Gastroesophageal sphincter (tissue), 4 donors: Measurements from ENCODE around the gene IL22RA1. TPM values are rescaled to one million over a fixed set of nuclear protein-coding genes. Genes with fewer than 3 reads are reported as not detected.

Experiments used
- ATAC-seq: fragments of 150-250 bp; one replicate; pipeline ENCODE4 v1.9.1; 2016; ENCODE audit warnings: mild to moderate bottlenecking, moderate library complexity
- H3K27ac ChIP-seq, 4 donors: fragments of 200-600 bp; sonication (generic) in 3 of 4; 1 replicate in 3 of 4; 2 replicates in 1 of 4; pipeline ENCODE4 v1.5.1; 2016 to 2019
- H3K27me3 ChIP-seq: fragments of 200-600 bp; sonication (generic); one replicate; pipeline ENCODE4 v1.5.1; 2019
- H3K36me3 ChIP-seq, 2 donors: fragments of 200-600 bp; sonication (generic); one replicate each; pipeline ENCODE4 v1.5.1; 2019; ENCODE audit warnings: control low read depth in 1 of 2
- H3K4me1 ChIP-seq, 3 donors: fragments of 200-600 bp; sonication (generic); 1 replicate in 2 of 3; 2 replicates in 1 of 3; pipeline ENCODE4 v1.5.1; 2016 to 2019; ENCODE audit warnings: control low read depth in 2 of 3
- H3K4me3 ChIP-seq, 2 donors: fragments of 200-600 bp; sonication (generic); one replicate each; pipeline ENCODE4 v1.5.1; 2019; ENCODE audit warnings: mild to moderate bottlenecking in 1 of 2, moderate library complexity in 1 of 2
- H3K9me3 ChIP-seq, 3 donors: fragments of 200-600 bp; sonication (generic); one replicate each; pipeline ENCODE4 v1.5.1; 2017 to 2019; ENCODE audit warnings: control low read depth in 2 of 3
- EP300 ChIP-seq: sonication (generic); formaldehyde crosslinking; IDR thresholded peaks from one replicate; pipeline ENCODE4 v1.6.1; 2017; ENCODE audit warnings: antibody characterized with exemption, mild to moderate bottlenecking
- POLR2A ChIP-seq, 2 donors: fragments of 450-650 bp; IDR thresholded peaks; one replicate each; pipeline ENCODE4 v1.6.1; 2017; ENCODE audit warnings: antibody characterized with exemption in 2 of 2, mild to moderate bottlenecking in 2 of 2, moderate library complexity in 1 of 2
- POLR2AphosphoS5 ChIP-seq: sonication (generic); formaldehyde crosslinking; IDR thresholded peaks from one replicate; pipeline ENCODE4 v1.6.1; 2017; ENCODE audit warnings: antibody characterized with exemption
- WGBS, 2 donors: methylation state at CpG; one replicate each; pipeline ENCODE4 v1.1.5; 2018; ENCODE audit warnings: low coverage in 1 of 2; 5-methylcytosine and 5-hydroxymethylcytosine counted together
- total RNA-seq, 4 donors: library from RNA; depleted of rRNA; stranded (reverse); fragments of >200 nt; gene quantifications; one replicate each; pipeline ENCODE4 v1.1.0, GENCODE V29; 2016
- TF ChIP-seq, protein P1 (sequence below), 4 experiments: fragments of 200-600 bp in 2 of 4; fragments of 450-650 bp in 2 of 4; sonication (generic) in 1 of 4; IDR thresholded peaks; one replicate each; pipeline ENCODE4 v1.5.1; 2017 to 2019; ENCODE audit warnings: antibody characterized with exemption in 4 of 4, mild to moderate bottlenecking in 2 of 4, moderate library complexity in 2 of 4

Gene IL22RA1
- total RNA-seq, 4 donors from 2014 or later, result 0.57 to 0.58 TPM; not detected in 2

DNA sequence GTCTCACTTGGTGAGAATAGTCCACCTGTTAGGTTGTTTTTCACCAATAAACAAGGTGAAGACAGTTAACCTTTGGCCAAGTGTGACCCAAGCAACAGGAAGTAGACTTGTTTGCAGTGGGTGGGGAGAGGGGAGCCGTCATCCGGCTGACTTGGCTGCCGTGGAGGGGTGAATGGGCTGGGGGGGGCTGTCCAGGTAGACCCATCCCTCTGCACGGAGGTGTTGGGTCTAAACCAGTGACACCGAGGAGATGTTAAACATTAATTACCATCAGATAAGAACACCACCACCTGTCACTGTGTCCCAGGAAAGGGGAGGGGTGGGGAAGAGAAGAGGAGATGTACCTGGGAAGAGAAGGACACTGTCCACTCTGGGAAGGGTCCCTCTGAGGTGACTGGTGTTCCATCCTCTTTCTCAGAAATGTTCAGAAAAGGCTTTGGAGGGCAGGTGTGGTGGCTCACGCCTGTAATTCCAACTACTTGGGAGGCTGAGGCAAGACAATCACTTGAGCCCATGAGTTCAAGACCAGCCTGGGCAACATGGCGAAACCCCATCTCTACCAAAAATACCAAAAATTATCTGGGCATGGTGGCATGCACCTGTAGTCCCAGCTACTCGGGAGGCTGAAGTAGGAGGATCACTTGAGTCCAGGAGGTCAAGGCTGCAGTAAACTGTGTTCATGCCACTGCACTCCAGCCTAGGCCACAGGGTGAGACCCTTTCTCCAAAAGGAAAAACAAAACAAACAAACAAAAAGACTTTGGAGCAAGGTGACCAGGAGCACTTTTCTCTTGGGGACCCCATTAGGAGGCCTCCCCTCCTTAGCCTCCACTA is 24.3 kb downstream of the IL22RA1 start:
- 40 to 100% methylated on average over 1 of the region's 8 CpGs for WGBS, 2 donors
- H3K4me3 ChIP-seq, result no peak overlapping the region
- peaks cover 6% of the 10 kb centered on the region for H3K27me3 ChIP-seq
- TF ChIP-seq EP300 (no peak), POLR2AphosphoS5 (no peak), POLR2A (IDR thresholded peaks at IDR 0.05) (no peak)
- TF ChIP-seq, protein P1, sequence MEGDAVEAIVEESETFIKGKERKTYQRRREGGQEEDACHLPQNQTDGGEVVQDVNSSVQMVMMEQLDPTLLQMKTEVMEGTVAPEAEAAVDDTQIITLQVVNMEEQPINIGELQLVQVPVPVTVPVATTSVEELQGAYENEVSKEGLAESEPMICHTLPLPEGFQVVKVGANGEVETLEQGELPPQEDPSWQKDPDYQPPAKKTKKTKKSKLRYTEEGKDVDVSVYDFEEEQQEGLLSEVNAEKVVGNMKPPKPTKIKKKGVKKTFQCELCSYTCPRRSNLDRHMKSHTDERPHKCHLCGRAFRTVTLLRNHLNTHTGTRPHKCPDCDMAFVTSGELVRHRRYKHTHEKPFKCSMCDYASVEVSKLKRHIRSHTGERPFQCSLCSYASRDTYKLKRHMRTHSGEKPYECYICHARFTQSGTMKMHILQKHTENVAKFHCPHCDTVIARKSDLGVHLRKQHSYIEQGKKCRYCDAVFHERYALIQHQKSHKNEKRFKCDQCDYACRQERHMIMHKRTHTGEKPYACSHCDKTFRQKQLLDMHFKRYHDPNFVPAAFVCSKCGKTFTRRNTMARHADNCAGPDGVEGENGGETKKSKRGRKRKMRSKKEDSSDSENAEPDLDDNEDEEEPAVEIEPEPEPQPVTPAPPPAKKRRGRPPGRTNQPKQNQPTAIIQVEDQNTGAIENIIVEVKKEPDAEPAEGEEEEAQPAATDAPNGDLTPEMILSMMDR (IDR thresholded peaks at IDR 0.05), result no peak
- H3K9me3 ChIP-seq, result no peaks in the 10 kb centered on the region
- ATAC-seq, result no peak
- peaks cover 0 to 14% (median 8%) of the 10 kb centered on the region in 3 donors for H3K4me1 ChIP-seq
- H3K36me3 ChIP-seq, result no peaks in the 10 kb centered on the region
- no peak overlapping the region for H3K27ac ChIP-seq

DNA sequence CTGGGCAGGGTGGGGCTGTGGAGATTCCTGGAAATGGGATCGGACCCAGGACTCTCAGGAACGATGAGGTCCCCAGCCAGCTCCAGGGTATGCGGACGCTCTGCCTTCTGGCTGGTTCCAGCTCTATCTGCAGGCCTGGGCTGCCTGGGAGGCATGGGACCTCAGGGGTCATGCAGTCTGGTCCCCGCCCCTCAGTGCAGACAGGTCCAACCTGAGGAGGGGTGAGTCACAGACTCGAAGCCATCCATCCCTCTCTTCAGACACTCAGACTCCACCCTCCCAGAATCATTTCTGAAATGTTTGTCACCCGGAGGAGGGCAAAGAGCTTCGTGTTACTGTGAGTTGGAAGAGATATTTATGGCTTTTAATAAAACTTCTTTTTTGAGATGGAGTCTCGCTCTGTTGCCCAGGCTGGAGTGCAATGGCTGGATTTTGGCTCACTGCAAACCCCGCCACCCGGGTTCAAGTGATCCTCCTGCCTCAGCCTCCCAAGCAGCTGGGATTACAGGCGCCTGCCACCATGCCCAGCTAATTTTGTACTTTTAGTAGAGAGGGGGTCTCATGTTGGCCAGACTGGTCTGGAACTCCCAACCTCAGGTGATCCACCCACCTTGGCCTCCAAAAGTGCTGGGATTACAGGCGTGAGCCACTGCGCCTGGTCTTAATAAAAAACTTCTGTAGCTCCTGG is 25.1 kb downstream of the IL22RA1 start:
- H3K9me3 ChIP-seq, result no peaks in the 10 kb centered on the region

DNA sequence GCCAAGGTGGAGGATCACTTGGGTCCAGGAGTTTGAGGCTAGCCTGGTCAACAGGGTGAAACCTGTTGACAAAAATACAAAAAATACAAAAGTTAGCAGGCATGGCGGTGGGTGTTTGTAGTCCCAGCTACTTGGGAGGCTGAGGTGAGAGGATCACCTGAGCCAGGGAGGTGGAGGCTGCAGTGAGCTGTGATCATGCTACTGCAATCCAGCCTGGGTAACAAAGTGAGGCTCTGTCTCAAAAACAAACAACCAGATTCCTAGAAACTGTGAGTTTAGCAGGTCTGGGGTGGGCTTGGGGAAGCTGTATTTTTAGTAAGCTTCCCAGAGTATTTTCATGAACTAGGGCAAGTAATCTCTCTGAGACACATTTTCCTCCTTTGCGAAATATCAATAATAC is 25.8 kb downstream of the IL22RA1 start:
- Histone ChIP-seq H3K36me3 (no peaks in the 10 kb centered on the region), H3K9me3 (no peaks in the 10 kb centered on the region), H3K4me3 (no peak overlapping the region), H3K27me3 (peaks cover 6% of the 10 kb centered on the region), H3K4me1 (peaks cover 0 to 21% (median 8%) of the 10 kb centered on the region in 3 donors), H3K27ac (no peak overlapping the region)
- no peak for ATAC-seq
- WGBS, 2 donors, result 79 to 88% methylated on average over 2 of the region's 2 CpGs
- TF ChIP-seq POLR2A (IDR thresholded peaks at IDR 0.05) (no peak), POLR2AphosphoS5 (no peak), EP300 (no peak)
- TF ChIP-seq, protein P1 (IDR thresholded peaks at IDR 0.05), result no peak

More for the DNA sequence above, 25.1 kb downstream of the IL22RA1 start:
- no peaks in the 10 kb centered on the region for H3K36me3 ChIP-seq
- peaks cover 0 to 14% (median 8%) of the 10 kb centered on the region in 3 donors for H3K4me1 ChIP-seq
- H3K27ac ChIP-seq, result no peak overlapping the region
- ATAC-seq, result no peak
- 52 to 100% methylated on average over 2 to 5 of the region's 14 CpGs for WGBS, 2 donors
- peaks cover 6% of the 10 kb centered on the region for H3K27me3 ChIP-seq
- no peak overlapping the region for H3K4me3 ChIP-seq
- no peak for TF ChIP-seq POLR2AphosphoS5
- TF ChIP-seq POLR2A (IDR thresholded peaks at IDR 0.05), result no peak
- TF ChIP-seq, protein P1 (IDR thresholded peaks at IDR 0.05), result no peak
- no peak for TF ChIP-seq EP300

DNA sequence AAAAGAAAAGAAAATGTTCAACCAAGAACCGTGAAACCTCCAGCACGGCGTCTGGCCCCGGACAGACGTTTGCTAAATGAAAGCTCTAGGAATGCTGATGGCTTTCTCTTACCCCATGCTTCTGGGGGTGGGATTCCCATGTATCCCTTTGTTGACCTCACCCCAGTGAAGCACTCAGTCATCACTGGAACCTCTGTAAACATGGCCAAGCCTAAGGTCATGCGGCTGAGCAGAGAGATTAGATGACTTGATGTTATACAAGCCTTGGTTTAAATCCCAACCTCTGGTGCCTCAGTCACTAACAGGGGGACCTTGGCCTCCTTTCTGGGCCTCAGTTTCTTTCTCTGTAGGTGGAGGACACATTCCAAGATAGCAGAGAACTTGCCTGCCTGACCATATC is 28.2 kb downstream of the IL22RA1 start:
- H3K27ac ChIP-seq, result no peak overlapping the region
- 84 to 87% methylated on average over 6 of the region's 6 CpGs for WGBS, 2 donors

More for the DNA sequence above, 28.2 kb downstream of the IL22RA1 start:
- peaks cover 6% of the 10 kb centered on the region for H3K27me3 ChIP-seq
- no peaks in the 10 kb centered on the region for H3K36me3 ChIP-seq
- TF ChIP-seq POLR2AphosphoS5 (no peak), POLR2A (IDR thresholded peaks at IDR 0.05) (no peak), EP300 (no peak)
- TF ChIP-seq, protein P1 (IDR thresholded peaks at IDR 0.05), result no peak
- no peak overlapping the region for H3K4me3 ChIP-seq
- ATAC-seq, result no peak
- no peaks in the 10 kb centered on the region for H3K9me3 ChIP-seq
- H3K4me1 ChIP-seq, result peaks cover 0 to 27% (median 0%) of the 10 kb centered on the region in 3 donors
